Epithelial cell of prostate (primary cell): ENCODE data around the gene ZBTB16.

ENCODE experiments used
- DNase-seq: peaks from one replicate; pipeline ENCODE4 v3.0.0-alpha.2; 2011; ENCODE audit warnings: low read depth, low spot score
- H3K27ac ChIP-seq: fragments of 450-650 bp; 2 replicates; pipeline ENCODE4 v1.5.1; 2017; ENCODE audit warnings: mild to moderate bottlenecking

The ZBTB16 gene

GRCh38 chr11:114063149-114063828 lies 3.8 kb downstream of the ZBTB16 start:
- no peak overlapping the region for H3K27ac ChIP-seq
- DNase-seq = no peak

GRCh38 chr11:114063829-114064201 lies 4.3 kb downstream of the ZBTB16 start:
- H3K27ac ChIP-seq = no peak overlapping the region
- DNase-seq = no peak

GRCh38 chr11:114064216-114064615 lies 4.7 kb downstream of the ZBTB16 start:
- no peak overlapping the region for H3K27ac ChIP-seq
- no peak for DNase-seq

- H3K27ac ChIP-seq = no peak overlapping the region
- no peak for DNase-seq
Observed at GRCh38 chr11:114065094-114065493, 5.6 kb downstream of the ZBTB16 start.

GRCh38 chr11:114066046-114066648 lies 6.6 kb downstream of the ZBTB16 start:
- DNase-seq = no peak

GRCh38 chr11:114068327-114068726 lies 8.8 kb downstream of the ZBTB16 start:
- DNase-seq = no peak
- no peak overlapping the region for H3K27ac ChIP-seq

More at GRCh38 chr11:114066046-114066648, 6.6 kb downstream of the ZBTB16 start:
- no peak overlapping the region for H3K27ac ChIP-seq

- DNase-seq = no peak
- H3K27ac ChIP-seq = no peak overlapping the region
Observed at GRCh38 chr11:114070464-114071139, 11.1 kb downstream of the ZBTB16 start.

GRCh38 chr11:114073007-114073827 lies 13.7 kb downstream of the ZBTB16 start:
- no peak overlapping the region for H3K27ac ChIP-seq
- DNase-seq = no peak

- H3K27ac ChIP-seq = no peak overlapping the region
- no peak for DNase-seq
Observed at GRCh38 chr11:114073828-114074381, 14.4 kb downstream of the ZBTB16 start.

GRCh38 chr11:114074546-114075343 lies 15.2 kb downstream of the ZBTB16 start:
- no peak for DNase-seq
- no peak overlapping the region for H3K27ac ChIP-seq

GRCh38 chr11:114075344-114075610 lies 15.8 kb downstream of the ZBTB16 start:
- no peak for DNase-seq
- no peak overlapping the region for H3K27ac ChIP-seq

GRCh38 chr11:114075891-114076441 lies 16.5 kb downstream of the ZBTB16 start:
- DNase-seq = no peak
- H3K27ac ChIP-seq = no peak overlapping the region

GRCh38 chr11:114076921-114077331 lies 17.4 kb downstream of the ZBTB16 start:
- no peak for DNase-seq
- H3K27ac ChIP-seq = no peak overlapping the region

- no peak for DNase-seq
- no peak overlapping the region for H3K27ac ChIP-seq
Observed at GRCh38 chr11:114077482-114078305, 18.2 kb downstream of the ZBTB16 start.

- no peak for DNase-seq
- H3K27ac ChIP-seq = no peak overlapping the region
Observed at GRCh38 chr11:114078423-114078822, 18.9 kb downstream of the ZBTB16 start.

- no peak for DNase-seq
- no peak overlapping the region for H3K27ac ChIP-seq
Observed at GRCh38 chr11:114079511-114080065, 20.1 kb downstream of the ZBTB16 start.

- no peak for DNase-seq
- no peak overlapping the region for H3K27ac ChIP-seq
Observed at GRCh38 chr11:114080219-114080618, 20.7 kb downstream of the ZBTB16 start.

- no peak for DNase-seq
- H3K27ac ChIP-seq = no peak overlapping the region
Observed at GRCh38 chr11:114080769-114081168, 21.3 kb downstream of the ZBTB16 start.
